K562 (cell line): ENCODE results near the gene SLC16A6. TPM values are rescaled to one million over a fixed set of nuclear protein-coding genes. Genes with fewer than 3 reads are reported as not detected.

Source experiments
- CSDE1 ChIP-seq, 2 experiments: fragments of 450-650 bp; IDR thresholded peaks; 2 replicates each; pipeline ENCODE4 v1.6.1; 2016; ENCODE audit warnings: mild to moderate bottlenecking in 1 of 2
- GATAD2A ChIP-seq: fragments of 450-650 bp; IDR thresholded peaks from 2 replicates; pipeline ENCODE4 v1.6.1; 2017
- HMG20B ChIP-seq: fragments of 250-450 bp; sonication (Bioruptor Pico); IDR thresholded peaks from 2 replicates; pipeline ENCODE4 v1.5.0; 2021; ENCODE audit warnings: mild to moderate bottlenecking
- KLF10 ChIP-seq: fragments of 250-450 bp; sonication (Bioruptor Pico); IDR thresholded peaks from 2 replicates; pipeline ENCODE4 v1.6.1; 2021; ENCODE audit warnings: matching md5 sums
- PCBP1 ChIP-seq: fragments of 200-400 bp; formaldehyde crosslinking; IDR thresholded peaks from 2 replicates; pipeline ENCODE4 v1.6.1; 2018; ENCODE audit warnings: mild to moderate bottlenecking, low read depth, low read length; ENCODE audit not compliant: poor library complexity, severe bottlenecking
- PURB ChIP-seq: sonication (generic); formaldehyde crosslinking; IDR thresholded peaks from 2 replicates; pipeline ENCODE4 v1.9.0; 2021; ENCODE audit warnings: low read depth, mild to moderate bottlenecking, missing genetic modification reagents
- RFX1 ChIP-seq: fragments of 450-650 bp; IDR thresholded peaks from 2 replicates; pipeline ENCODE4 v1.6.1; 2016; ENCODE audit warnings: mild to moderate bottlenecking, moderate library complexity
- SMAD3 ChIP-seq: fragments of 450-650 bp; formaldehyde crosslinking; conservative IDR thresholded peaks from 2 replicates; pipeline ENCODE4 v1.4.0; 2020; ENCODE audit warnings: mild to moderate bottlenecking
- SREBF2 ChIP-seq: sonication (generic); formaldehyde crosslinking; IDR thresholded peaks from 2 replicates; pipeline ENCODE4 v1.4.0; 2020; ENCODE audit warnings: mild to moderate bottlenecking, missing genetic modification reagents
- TAL1 ChIP-seq: fragments of 450-650 bp; IDR thresholded peaks from 2 replicates; pipeline ENCODE4 v1.6.1; 2016; ENCODE audit warnings: mild to moderate bottlenecking
- YY1 ChIP-seq, 3 experiments: IDR thresholded peaks; 2 replicates each; pipeline ENCODE4 v1.6.1; 2011; ENCODE audit warnings: low read length in 2 of 3, mild to moderate bottlenecking in 2 of 3, moderate library complexity in 2 of 3, borderline replicate concordance in 1 of 3, control low read depth in 1 of 3, low read depth in 1 of 3; ENCODE audit not compliant: insufficient read depth in 3 of 3, insufficient replicate concordance in 2 of 3, control insufficient read depth in 1 of 3, insufficient read length in 1 of 3; ENCODE audit errors: extremely low read depth in 1 of 3
- polyA plus RNA-seq, 8 experiments: library from polyadenylated mRNA; depleted of rRNA in 4 of 8; stranded (reverse) in 5 of 8; unstranded in 3 of 8; fragments of >200 nt; fragmentation: Nextera tagmentation in 2 of 8; fragmentation: Illumina TruSeq in 1 of 8; extraction: Ambion mirVana in 2 of 8; extraction: Trizol in 1 of 8; gene quantifications; 2 replicates each; pipeline versions ENCODE4 v1.2.1 to v1.2.3, GENCODE V29; 2011 to 2014; ENCODE audit warnings: inconsistent platforms in 1 of 8, missing spikeins in 1 of 8
- total RNA-seq, 7 experiments: library from RNA; depleted of rRNA in 6 of 7; stranded (reverse); fragments of >200 nt in 6 of 7; fragmentation: Illumina TruSeq in 2 of 7; extraction: Trizol in 2 of 7; gene quantifications; 2 replicates each; pipeline versions ENCODE4 v1.2.1 to v1.2.3, GENCODE V29; 2011 to 2021; ENCODE audit warnings: low replicate concordance in 1 of 7
- TF ChIP-seq, protein P1 (sequence below): sonication (generic); formaldehyde crosslinking; IDR thresholded peaks from 2 replicates; pipeline ENCODE4 v1.8.0; 2022; ENCODE audit warnings: mild to moderate bottlenecking, missing genetic modification reagents
- TF ChIP-seq, protein P2 (sequence below): conservative IDR thresholded peaks from 2 replicates; pipeline ENCODE4 v1.6.1; 2011; ENCODE audit warnings: low read depth, mild to moderate bottlenecking, low read length; ENCODE audit not compliant: control insufficient read depth
- TF ChIP-seq, protein P3 (sequence below): fragments of 250-450 bp; sonication (Bioruptor Pico); IDR thresholded peaks from 2 replicates; pipeline ENCODE4 v1.4.0; 2020; ENCODE audit warnings: mild to moderate bottlenecking
- TF ChIP-seq, protein P4 (sequence below): fragments of 450-650 bp; IDR thresholded peaks from 2 replicates; pipeline ENCODE4 v1.6.1; 2017; ENCODE audit warnings: antibody characterized with exemption, mild to moderate bottlenecking

Gene SLC16A6
- total and polyA plus RNA-seq, 9 of the 15 experiments (the other 6 are each of a cell fraction or from before 2014, with no cell fraction given) = 0.05 to 0.31 (median 0.15) TPM

DNA sequence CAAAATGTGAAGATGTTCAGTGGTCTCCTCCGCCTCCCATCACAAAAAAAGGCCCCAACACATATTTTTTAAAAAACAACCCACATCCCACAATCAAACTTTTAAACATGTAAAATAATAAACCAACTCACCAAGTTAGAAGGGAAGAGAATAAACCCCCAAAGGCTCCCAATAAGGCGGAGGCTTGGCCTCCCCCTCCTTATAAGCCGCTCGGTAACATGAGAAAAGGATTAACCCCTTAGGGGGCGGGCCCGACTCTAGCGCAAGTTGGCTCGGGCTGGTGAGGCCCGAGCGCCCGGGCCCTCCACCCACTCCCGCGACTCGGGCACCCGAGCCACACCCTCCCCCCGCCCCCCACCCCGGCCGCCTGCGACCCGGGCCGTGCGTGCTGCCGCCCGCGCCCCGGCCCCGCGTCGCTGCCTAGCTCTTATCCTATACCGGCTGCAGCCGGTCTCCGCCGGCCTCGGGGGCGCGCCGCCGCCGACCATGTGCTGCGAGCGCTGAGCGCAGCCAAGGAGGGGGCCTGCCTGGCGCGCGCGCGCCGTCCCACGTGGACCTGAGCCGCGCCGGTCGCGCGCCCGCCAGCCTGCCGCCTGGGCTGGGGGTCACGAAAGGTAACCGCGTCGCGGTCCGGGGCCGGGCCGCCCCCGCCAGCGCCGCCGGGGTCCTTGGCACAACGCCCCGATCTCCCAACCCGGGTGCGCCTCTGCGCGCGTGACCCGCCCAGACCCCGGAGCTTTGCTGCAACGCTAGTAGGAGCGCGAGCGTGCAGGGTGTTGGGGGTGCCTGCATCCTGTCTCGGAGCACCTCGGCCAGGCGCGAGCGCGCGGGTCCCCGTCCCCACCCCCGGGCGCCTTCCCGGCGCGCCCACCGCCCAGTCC, at the start of gene SLC16A6, which contains the start of gene ARSG (continued):
- TF ChIP-seq, protein P1, sequence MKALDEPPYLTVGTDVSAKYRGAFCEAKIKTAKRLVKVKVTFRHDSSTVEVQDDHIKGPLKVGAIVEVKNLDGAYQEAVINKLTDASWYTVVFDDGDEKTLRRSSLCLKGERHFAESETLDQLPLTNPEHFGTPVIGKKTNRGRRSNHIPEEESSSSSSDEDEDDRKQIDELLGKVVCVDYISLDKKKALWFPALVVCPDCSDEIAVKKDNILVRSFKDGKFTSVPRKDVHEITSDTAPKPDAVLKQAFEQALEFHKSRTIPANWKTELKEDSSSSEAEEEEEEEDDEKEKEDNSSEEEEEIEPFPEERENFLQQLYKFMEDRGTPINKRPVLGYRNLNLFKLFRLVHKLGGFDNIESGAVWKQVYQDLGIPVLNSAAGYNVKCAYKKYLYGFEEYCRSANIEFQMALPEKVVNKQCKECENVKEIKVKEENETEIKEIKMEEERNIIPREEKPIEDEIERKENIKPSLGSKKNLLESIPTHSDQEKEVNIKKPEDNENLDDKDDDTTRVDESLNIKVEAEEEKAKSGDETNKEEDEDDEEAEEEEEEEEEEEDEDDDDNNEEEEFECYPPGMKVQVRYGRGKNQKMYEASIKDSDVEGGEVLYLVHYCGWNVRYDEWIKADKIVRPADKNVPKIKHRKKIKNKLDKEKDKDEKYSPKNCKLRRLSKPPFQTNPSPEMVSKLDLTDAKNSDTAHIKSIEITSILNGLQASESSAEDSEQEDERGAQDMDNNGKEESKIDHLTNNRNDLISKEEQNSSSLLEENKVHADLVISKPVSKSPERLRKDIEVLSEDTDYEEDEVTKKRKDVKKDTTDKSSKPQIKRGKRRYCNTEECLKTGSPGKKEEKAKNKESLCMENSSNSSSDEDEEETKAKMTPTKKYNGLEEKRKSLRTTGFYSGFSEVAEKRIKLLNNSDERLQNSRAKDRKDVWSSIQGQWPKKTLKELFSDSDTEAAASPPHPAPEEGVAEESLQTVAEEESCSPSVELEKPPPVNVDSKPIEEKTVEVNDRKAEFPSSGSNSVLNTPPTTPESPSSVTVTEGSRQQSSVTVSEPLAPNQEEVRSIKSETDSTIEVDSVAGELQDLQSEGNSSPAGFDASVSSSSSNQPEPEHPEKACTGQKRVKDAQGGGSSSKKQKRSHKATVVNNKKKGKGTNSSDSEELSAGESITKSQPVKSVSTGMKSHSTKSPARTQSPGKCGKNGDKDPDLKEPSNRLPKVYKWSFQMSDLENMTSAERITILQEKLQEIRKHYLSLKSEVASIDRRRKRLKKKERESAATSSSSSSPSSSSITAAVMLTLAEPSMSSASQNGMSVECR (CRISPR knock-in tag) = no peak
- TF ChIP-seq SMAD3 (CRISPR knock-in tag) (no peak), GATAD2A (no peak), SREBF2 (CRISPR knock-in tag) (no peak), RFX1 (no peak), KLF10 (CRISPR knock-in tag) (no peak), TAL1 (no peak), HMG20B (CRISPR knock-in tag) (no peak), YY1 (IDR thresholded peaks at IDR 0.05; ENCODE audit: borderline replicate concordance in 1 of 3, control insufficient read depth in 1 of 3, extremely low read depth in 1 of 3, insufficient read depth in 3 of 3, insufficient read length in 1 of 3, insufficient replicate concordance in 2 of 3, low read depth in 1 of 3, low read length in 2 of 3) (peak in 1 of 3 experiments; percentile 14), CSDE1 (IDR thresholded peaks at IDR 0.05) (no peak), PURB (CRISPR knock-in tag) (no peak), PCBP1 (peak; percentile 19)
- TF ChIP-seq, protein P2, sequence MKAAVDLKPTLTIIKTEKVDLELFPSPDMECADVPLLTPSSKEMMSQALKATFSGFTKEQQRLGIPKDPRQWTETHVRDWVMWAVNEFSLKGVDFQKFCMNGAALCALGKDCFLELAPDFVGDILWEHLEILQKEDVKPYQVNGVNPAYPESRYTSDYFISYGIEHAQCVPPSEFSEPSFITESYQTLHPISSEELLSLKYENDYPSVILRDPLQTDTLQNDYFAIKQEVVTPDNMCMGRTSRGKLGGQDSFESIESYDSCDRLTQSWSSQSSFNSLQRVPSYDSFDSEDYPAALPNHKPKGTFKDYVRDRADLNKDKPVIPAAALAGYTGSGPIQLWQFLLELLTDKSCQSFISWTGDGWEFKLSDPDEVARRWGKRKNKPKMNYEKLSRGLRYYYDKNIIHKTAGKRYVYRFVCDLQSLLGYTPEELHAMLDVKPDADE = peak; percentile 34; the same call in 1 of the 2 replicates
- TF ChIP-seq, protein P3, sequence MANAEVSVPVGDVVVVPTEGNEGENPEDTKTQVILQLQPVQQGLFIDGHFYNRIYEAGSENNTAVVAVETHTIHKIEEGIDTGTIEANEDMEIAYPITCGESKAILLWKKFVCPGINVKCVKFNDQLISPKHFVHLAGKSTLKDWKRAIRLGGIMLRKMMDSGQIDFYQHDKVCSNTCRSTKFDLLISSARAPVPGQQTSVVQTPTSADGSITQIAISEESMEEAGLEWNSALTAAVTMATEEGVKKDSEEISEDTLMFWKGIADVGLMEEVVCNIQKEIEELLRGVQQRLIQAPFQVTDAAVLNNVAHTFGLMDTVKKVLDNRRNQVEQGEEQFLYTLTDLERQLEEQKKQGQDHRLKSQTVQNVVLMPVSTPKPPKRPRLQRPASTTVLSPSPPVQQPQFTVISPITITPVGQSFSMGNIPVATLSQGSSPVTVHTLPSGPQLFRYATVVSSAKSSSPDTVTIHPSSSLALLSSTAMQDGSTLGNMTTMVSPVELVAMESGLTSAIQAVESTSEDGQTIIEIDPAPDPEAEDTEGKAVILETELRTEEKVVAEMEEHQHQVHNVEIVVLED (CRISPR knock-in tag) = peak; percentile 52
- TF ChIP-seq, protein P4, sequence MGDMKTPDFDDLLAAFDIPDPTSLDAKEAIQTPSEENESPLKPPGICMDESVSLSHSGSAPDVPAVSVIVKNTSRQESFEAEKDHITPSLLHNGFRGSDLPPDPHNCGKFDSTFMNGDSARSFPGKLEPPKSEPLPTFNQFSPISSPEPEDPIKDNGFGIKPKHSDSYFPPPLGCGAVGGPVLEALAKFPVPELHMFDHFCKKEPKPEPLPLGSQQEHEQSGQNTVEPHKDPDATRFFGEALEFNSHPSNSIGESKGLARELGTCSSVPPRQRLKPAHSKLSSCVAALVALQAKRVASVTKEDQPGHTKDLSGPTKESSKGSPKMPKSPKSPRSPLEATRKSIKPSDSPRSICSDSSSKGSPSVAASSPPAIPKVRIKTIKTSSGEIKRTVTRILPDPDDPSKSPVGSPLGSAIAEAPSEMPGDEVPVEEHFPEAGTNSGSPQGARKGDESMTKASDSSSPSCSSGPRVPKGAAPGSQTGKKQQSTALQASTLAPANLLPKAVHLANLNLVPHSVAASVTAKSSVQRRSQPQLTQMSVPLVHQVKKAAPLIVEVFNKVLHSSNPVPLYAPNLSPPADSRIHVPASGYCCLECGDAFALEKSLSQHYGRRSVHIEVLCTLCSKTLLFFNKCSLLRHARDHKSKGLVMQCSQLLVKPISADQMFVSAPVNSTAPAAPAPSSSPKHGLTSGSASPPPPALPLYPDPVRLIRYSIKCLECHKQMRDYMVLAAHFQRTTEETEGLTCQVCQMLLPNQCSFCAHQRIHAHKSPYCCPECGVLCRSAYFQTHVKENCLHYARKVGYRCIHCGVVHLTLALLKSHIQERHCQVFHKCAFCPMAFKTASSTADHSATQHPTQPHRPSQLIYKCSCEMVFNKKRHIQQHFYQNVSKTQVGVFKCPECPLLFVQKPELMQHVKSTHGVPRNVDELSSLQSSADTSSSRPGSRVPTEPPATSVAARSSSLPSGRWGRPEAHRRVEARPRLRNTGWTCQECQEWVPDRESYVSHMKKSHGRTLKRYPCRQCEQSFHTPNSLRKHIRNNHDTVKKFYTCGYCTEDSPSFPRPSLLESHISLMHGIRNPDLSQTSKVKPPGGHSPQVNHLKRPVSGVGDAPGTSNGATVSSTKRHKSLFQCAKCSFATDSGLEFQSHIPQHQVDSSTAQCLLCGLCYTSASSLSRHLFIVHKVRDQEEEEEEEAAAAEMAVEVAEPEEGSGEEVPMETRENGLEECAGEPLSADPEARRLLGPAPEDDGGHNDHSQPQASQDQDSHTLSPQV = no peak
